Measurements from ENCODE around the gene PIKFYVE. TPM values are rescaled to one million over a fixed set of nuclear protein-coding genes. Genes with fewer than 3 reads are reported as not detected.

Gene PIKFYVE
- total RNA-seq, 1 experiment from 2014 or later, result 22.8 TPM

GRCh38 chr2:208296610-208297009, 30.6 kb downstream of the PIKFYVE start:
- no peak for DNase-seq (ENCODE audit: unreplicated experiment)
- ChIA-PET CTCF (no interaction called here), POLR2A (no interaction called here)
- H3K4me3 Mint-ChIP-seq (ENCODE audit: unreplicated experiment), result no peak overlapping the region
- peaks cover 9% of the 10 kb centered on the region for H3K4me1 Mint-ChIP-seq (ENCODE audit: insufficient read depth, unreplicated experiment)
- no TSS peak for BruUV-seq (replicated peaks)
- no peak overlapping the region for H3K27ac Mint-ChIP-seq (ENCODE audit: low read depth, unreplicated experiment)
- no peak for TF ChIP-seq CTCF (IDR thresholded peaks at IDR 0.05; ENCODE audit: unreplicated experiment)
- H3K27me3 Mint-ChIP-seq (ENCODE audit: insufficient read depth, unreplicated experiment), result no peaks in the 10 kb centered on the region
- intact Hi-C loops (cut with micrococcal nuclease), result no loop called here
- H3K36me3 Mint-ChIP-seq (ENCODE audit: insufficient read depth, unreplicated experiment), result peaks cover 61% of the 10 kb centered on the region
- no peaks in the 10 kb centered on the region for H3K9me3 Mint-ChIP-seq (ENCODE audit: unreplicated experiment)

DNA sequence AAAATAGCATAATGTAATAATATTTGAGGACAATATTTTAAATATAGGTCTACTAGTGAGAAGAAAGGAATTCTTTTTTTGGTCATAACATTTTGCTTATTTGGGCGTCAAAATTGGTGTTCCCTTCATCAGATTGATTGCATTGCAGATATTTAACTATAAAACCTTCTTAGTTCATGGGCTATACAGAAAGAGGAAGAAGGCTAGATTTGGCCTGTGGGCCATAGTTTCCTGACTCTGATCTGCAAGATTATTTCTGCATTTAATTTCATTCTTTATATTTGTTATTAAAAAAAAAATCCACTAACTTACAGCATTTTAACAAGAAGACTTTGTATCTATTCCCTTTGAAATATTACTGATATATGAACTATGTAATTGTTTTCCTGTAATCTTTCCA, 31.9 kb downstream of the PIKFYVE start:
- H3K4me1 Mint-ChIP-seq (ENCODE audit: insufficient read depth, unreplicated experiment), result peaks cover 6% of the 10 kb centered on the region
- ChIA-PET CTCF (no interaction called here), POLR2A (no interaction called here)
- no peaks in the 10 kb centered on the region for H3K9me3 Mint-ChIP-seq (ENCODE audit: unreplicated experiment)
- intact Hi-C loops (cut with micrococcal nuclease), result no loop called here
- H3K4me3 Mint-ChIP-seq (ENCODE audit: unreplicated experiment), result no peak overlapping the region
- no peak for TF ChIP-seq CTCF (IDR thresholded peaks at IDR 0.05; ENCODE audit: unreplicated experiment)
- no TSS peak for BruUV-seq (replicated peaks)
- no peak overlapping the region for H3K27ac Mint-ChIP-seq (ENCODE audit: low read depth, unreplicated experiment)
- peaks cover 62% of the 10 kb centered on the region for H3K36me3 Mint-ChIP-seq (ENCODE audit: insufficient read depth, unreplicated experiment)
- DNase-seq (ENCODE audit: unreplicated experiment), result no peak
- no peaks in the 10 kb centered on the region for H3K27me3 Mint-ChIP-seq (ENCODE audit: insufficient read depth, unreplicated experiment)

DNA sequence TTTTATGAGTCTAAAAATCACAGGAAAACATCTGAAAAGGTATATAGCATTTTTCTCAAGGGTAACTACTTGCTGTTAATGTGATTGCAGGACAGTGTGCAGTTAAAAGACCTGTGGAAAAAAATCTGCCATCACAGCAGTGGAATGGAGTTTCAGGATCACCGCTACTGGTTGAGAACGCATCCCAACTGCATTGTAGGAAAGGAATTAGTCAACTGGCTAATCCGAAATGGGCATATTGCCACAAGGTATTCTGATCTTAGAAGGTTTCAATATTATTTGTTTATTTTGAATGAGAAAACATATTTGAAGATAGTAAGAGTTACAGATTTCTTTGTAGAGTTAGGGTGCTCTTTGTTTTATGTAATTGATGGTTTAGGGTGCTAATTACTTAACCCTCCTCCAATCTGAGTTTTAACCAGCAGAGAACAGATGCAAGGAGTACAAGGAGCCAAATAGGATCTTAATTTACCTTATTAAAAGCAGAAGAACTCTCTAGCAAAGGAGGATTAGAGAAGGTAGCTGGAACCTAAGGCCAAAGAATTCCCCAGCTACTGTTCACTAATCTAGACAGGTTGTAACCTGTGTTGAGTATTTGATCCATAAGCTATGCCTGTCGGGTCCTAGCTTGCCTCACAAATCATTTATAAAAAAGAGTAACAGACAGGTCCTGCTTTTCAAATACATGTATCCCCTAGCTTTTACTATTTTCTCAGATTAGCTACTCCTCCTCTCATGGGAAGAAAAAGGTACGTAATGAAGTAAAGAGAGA, 35.0 kb downstream of the PIKFYVE start:
- Mint-ChIP-seq H3K9me3 (ENCODE audit: unreplicated experiment) (no peaks in the 10 kb centered on the region), H3K27me3 (ENCODE audit: insufficient read depth, unreplicated experiment) (no peaks in the 10 kb centered on the region), H3K4me1 (ENCODE audit: insufficient read depth, unreplicated experiment) (peaks cover 6% of the 10 kb centered on the region), H3K36me3 (ENCODE audit: insufficient read depth, unreplicated experiment) (peaks cover 72% of the 10 kb centered on the region), H3K4me3 (ENCODE audit: unreplicated experiment) (no peak overlapping the region), H3K27ac (ENCODE audit: low read depth, unreplicated experiment) (no peak overlapping the region)
- ChIA-PET POLR2A (interaction anchor here (0.6 to 1.5 kb wide), 6 partner anchors 7 to 125 kb away, joined by 3 to 5 read pairs (median 3); partner anchors contain the start of gene PIKFYVE), CTCF (interaction anchor here (0.6 to 1.1 kb wide), 5 partner anchors 15 to 1773 kb away, joined by 3 to 4 read pairs (median 3); no protein-coding TSS in a partner anchor)
- intact Hi-C loops (cut with micrococcal nuclease), result no loop called here
- DNase-seq (ENCODE audit: unreplicated experiment), result no peak
- BruUV-seq (replicated peaks), result no TSS peak
- TF ChIP-seq CTCF (IDR thresholded peaks at IDR 0.05; ENCODE audit: unreplicated experiment), result no peak

GRCh38 chr2:208304157-208304556, 38.1 kb downstream of the PIKFYVE start:
- BruUV-seq (replicated peaks), result no TSS peak
- Mint-ChIP-seq H3K27me3 (ENCODE audit: insufficient read depth, unreplicated experiment) (no peaks in the 10 kb centered on the region), H3K36me3 (ENCODE audit: insufficient read depth, unreplicated experiment) (peaks cover 75% of the 10 kb centered on the region), H3K9me3 (ENCODE audit: unreplicated experiment) (no peaks in the 10 kb centered on the region), H3K4me3 (ENCODE audit: unreplicated experiment) (no peak overlapping the region), H3K27ac (ENCODE audit: low read depth, unreplicated experiment) (no peak overlapping the region), H3K4me1 (ENCODE audit: insufficient read depth, unreplicated experiment) (peaks cover 6% of the 10 kb centered on the region)
- POLR2A ChIA-PET, result interaction anchor here (1.1 kb wide), 1 partner anchor 8 kb away, joined by 5 read pairs; no protein-coding TSS in a partner anchor
- TF ChIP-seq CTCF (IDR thresholded peaks at IDR 0.05; ENCODE audit: unreplicated experiment), result no peak
- CTCF ChIA-PET, result interaction anchor here (0.6 to 1.8 kb wide), 2 partner anchors 43 to 762 kb away, joined by 3 to 4 read pairs; no protein-coding TSS in a partner anchor
- no peak for DNase-seq (ENCODE audit: unreplicated experiment)
- intact Hi-C loops (cut with micrococcal nuclease), result no loop called here

Measured in MCF 10A (cell line).